Left ventricle myocardium inferior (tissue), 1 donor: Measurements from ENCODE around the gene GRK1. TPM values are rescaled to one million over a fixed set of nuclear protein-coding genes. Genes with fewer than 3 reads are reported as not detected.

Experiments
- DNase-seq: peaks from one replicate; pipeline ENCODE4 v3.0.0-alpha.2; 2020
- H3K27ac ChIP-seq: fragments of 200-600 bp; replicated peaks from 2 replicates; pipeline ENCODE4 v1.8.0; 2021
- H3K27me3 ChIP-seq: fragments of 200-600 bp; 2 replicates; pipeline ENCODE4 v1.8.0; 2021; ENCODE audit warnings: low read depth
- H3K36me3 ChIP-seq: fragments of 200-600 bp; 2 replicates; pipeline ENCODE4 v1.8.0; 2021
- H3K4me1 ChIP-seq: fragments of 200-600 bp; 2 replicates; pipeline ENCODE4 v1.8.0; 2021
- H3K4me3 ChIP-seq: fragments of 200-600 bp; 2 replicates; pipeline ENCODE4 v1.8.0; 2021; ENCODE audit warnings: mild to moderate bottlenecking, moderate library complexity
- H3K9me3 ChIP-seq: fragments of 200-600 bp; replicated peaks from 2 replicates; pipeline ENCODE4 v1.8.0; 2021
- CTCF ChIP-seq: fragments of 200-600 bp; IDR thresholded peaks from 2 replicates; pipeline ENCODE4 v1.8.0; 2021; ENCODE audit warnings: antibody characterized with exemption, mild to moderate bottlenecking, borderline replicate concordance
- intact Hi-C: fragments of 100-400 bp; cut with micrococcal nuclease; formaldehyde crosslinking; loops from one replicate; pipeline ENCODE4 v1.11.0; 2022
- total RNA-seq: library from RNA; stranded (reverse); fragmentation: NEBNext Ultra II Directional; extraction: Animal tissue kit (Norgen Biotek cat#: 25700); gene quantifications from one replicate; pipeline ENCODE4 v1.2.1, GENCODE V29; 2021
- donor health status: DM: no; HTN: yes; CAD: no; lungs with severe emphysema.

GRK1 gene
- total RNA-seq, 1 donor from 2014 or later: 0.85 TPM

DNA sequence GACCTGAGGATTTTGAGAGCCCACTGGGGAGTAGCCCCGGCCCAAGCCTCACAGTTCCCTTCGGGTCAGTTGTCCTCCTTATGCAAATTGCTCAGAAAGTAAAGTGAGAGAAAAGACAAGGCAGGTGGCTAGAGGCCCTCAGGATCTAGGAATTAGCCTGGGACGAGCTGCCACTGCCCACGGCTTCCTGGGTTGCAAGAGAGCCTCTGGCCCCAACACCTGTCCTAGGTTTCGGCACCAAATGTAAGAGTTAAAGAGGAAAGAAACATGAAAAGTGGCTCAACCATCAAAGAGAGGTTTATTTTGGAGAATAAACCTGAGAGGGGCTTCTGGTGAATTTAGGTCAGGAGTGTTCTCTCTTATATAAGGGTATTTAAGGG, 117.6 kb downstream of the GRK1 start:
- no peak for TF ChIP-seq CTCF
- H3K9me3 ChIP-seq: no peaks in the 10 kb centered on the region
- H3K4me1 ChIP-seq: no peaks in the 10 kb centered on the region
- no peak overlapping the region for H3K27ac ChIP-seq
- intact Hi-C loops: no loop called here
- no peaks in the 10 kb centered on the region for H3K36me3 ChIP-seq
- DNase-seq: no peak
- H3K27me3 ChIP-seq: no peaks in the 10 kb centered on the region
- H3K4me3 ChIP-seq: no peak overlapping the region

DNA sequence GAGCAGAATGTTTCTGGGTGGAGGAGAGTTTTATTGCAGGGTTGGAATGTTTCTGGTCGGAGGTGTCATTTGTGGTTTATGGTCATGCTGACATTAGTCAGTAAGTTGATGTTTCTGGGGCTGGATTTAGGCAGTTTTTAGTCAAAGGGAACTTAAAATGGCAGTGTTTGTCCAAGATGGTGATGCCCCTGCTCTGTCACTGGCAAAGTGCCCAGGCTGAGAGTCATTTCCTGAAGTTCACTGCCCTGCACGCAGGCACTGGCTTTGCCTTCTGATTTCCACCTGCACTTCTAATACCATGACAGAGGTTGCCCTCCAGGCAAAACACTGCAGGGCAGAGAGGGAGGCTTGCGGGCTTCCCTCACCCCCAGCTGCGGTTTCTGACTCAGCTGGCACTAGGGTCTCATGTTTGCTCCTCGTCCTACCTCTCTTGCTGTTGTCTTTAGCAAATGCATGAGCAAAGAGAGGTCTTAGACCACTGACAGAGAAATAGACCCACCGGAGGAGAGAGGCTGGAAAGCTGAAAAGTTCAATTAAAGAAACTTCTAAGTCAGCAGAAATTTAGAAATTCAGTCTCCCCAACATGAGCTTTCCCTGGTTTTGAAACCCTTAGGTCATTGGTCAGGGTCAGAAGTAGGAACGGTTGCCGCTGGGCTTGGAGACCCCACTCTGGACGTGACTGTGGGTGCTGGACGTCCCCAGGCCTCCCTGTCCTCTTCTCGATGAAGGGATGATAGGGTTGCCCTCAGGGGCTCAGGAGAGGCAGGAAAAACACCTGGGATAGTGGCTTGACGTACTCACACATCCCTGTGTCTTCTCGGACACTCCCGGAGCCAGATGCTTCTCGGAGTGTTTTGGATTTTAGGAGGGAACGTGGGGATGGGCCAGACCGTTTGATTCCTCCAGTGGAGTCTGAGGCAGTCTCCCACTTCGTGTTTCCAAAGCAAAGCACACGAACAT, 118.3 kb downstream of the GRK1 start:
- H3K27ac ChIP-seq: no peak overlapping the region
- no peak for TF ChIP-seq CTCF
- intact Hi-C loops: no loop called here
- no peaks in the 10 kb centered on the region for H3K4me1 ChIP-seq
- H3K27me3 ChIP-seq: no peaks in the 10 kb centered on the region
- no peaks in the 10 kb centered on the region for H3K36me3 ChIP-seq
- H3K9me3 ChIP-seq: no peaks in the 10 kb centered on the region
- H3K4me3 ChIP-seq: no peak overlapping the region
- DNase-seq: no peak

DNA sequence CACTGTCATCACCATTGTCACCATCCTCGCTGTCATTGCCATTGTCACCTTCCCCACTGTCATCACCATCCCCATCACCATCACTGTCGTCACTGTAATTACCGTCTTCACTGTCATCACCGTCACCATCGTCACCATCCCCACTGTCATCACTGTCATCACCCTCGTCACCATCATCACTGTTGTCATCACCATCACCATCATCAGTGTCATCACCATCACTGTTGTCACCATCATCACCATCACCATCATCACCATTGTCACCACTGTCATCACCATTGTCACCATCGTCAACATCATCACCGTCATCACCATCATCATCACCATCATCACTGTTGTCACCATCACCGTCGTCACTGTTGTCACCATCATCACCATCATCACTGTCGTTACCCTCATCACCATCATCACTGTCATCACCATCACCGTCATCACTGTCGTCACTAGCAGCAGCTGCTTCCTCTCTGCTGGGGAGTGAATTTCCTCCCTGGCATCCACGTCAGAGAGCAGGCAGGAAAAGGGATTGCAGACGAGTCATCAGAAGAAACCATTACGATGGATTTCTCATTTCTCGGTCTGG, 119.3 kb downstream of the GRK1 start:
- H3K27me3 ChIP-seq: no peaks in the 10 kb centered on the region
- H3K36me3 ChIP-seq: no peaks in the 10 kb centered on the region
- intact Hi-C loops: no loop called here
- H3K27ac ChIP-seq: no peak overlapping the region
- no peak for TF ChIP-seq CTCF
- no peaks in the 10 kb centered on the region for H3K9me3 ChIP-seq
- DNase-seq: no peak
- H3K4me1 ChIP-seq: no peaks in the 10 kb centered on the region
- no peak overlapping the region for H3K4me3 ChIP-seq

Other genes with a start within 250 kb of the GRK1 start
- 484 TPM for gene ADPRHL1, start 213.7 kb upstream of the GRK1 start, total RNA-seq
- 196 TPM for gene DCUN1D2, start 176.5 kb upstream of the GRK1 start, total RNA-seq
- gene TFDP1, start 82.5 kb upstream of the GRK1 start, total RNA-seq: 48.7 TPM
- gene ATP4B, start 9.0 kb upstream of the GRK1 start, total RNA-seq: not detected
- gene TMEM255B, start 92.0 kb downstream of the GRK1 start, total RNA-seq: 7.7 TPM
- 186 TPM for gene GAS6, start 196.9 kb downstream of the GRK1 start, total RNA-seq